Endothelial cell of umbilical vein (primary cell): ENCODE data around the gene DTL.
"Not testable (repeated sequence)": the region's sequence is repeated elsewhere in the genome, so short reads cannot be mapped to it uniquely, and the experiment has no call there.

Experiments used
- CTCF ChIP-seq, 2 donors: IDR thresholded peaks; 1 replicate in 1 of 2; 2 replicates in 1 of 2; pipeline ENCODE4 v1.5.1; 2011; ENCODE audit warnings: low read length in 2 of 2, mild to moderate bottlenecking in 2 of 2, moderate library complexity in 2 of 2, control low read depth in 1 of 2, inconsistent platforms in 1 of 2, low read depth in 1 of 2; ENCODE audit not compliant: insufficient read depth in 1 of 2; ENCODE audit errors: extremely low read depth in 1 of 2
- EZH2 ChIP-seq: IDR thresholded peaks from 2 replicates; pipeline ENCODE4 v1.6.1; 2012; ENCODE audit warnings: borderline replicate concordance, low read depth, mild to moderate bottlenecking, moderate library complexity, low read length, inconsistent platforms; ENCODE audit not compliant: severe bottlenecking
- GATA2 ChIP-seq: IDR thresholded peaks from 2 replicates; pipeline ENCODE4 v1.7.0; 2011; ENCODE audit warnings: low read depth, mild to moderate bottlenecking, moderate library complexity, mixed read lengths, low read length; ENCODE audit not compliant: insufficient read length, insufficient read depth
- JUN ChIP-seq: IDR thresholded peaks from 2 replicates; pipeline ENCODE4 v1.6.1; 2011; ENCODE audit warnings: borderline replicate concordance, low read depth; ENCODE audit not compliant: insufficient read length, insufficient read depth
- MYC ChIP-seq: IDR thresholded peaks from one replicate; pipeline ENCODE4 v1.6.1; 2011; ENCODE audit warnings: mild to moderate bottlenecking, low read depth, low read length
- POLR2A ChIP-seq: IDR thresholded peaks from 2 replicates; pipeline ENCODE4 v1.6.1; 2012; ENCODE audit warnings: low read depth, mild to moderate bottlenecking, control low read depth, low read length
- POLR2AphosphoS5 ChIP-seq: IDR thresholded peaks from 2 replicates; pipeline ENCODE4 v1.6.1; 2012; ENCODE audit warnings: low read depth, mild to moderate bottlenecking, control low read depth, low read length, moderate library complexity; ENCODE audit not compliant: insufficient read depth
- TF ChIP-seq, protein P1 (sequence below): IDR thresholded peaks from 2 replicates; pipeline ENCODE4 v1.6.1; 2011; ENCODE audit not compliant: insufficient read depth, insufficient read length

DNA sequence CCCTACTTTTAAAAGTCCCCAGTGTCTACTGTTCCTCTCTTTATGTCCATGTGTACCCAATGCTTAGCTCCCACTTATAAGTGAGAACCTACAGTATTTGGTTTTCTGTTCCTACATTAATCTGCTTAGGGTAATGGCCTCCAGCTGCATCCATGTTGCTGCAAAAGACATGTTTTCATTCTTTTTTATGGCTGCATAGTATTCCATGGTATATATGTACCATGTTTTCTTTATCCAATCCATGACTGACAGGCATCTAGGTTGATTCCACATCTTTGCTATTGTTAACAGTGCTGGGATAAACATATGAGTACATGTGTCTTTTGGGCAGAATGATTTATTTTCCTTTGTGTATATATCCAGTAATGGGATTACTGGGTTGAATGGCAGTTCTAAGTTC is 12.6 kb upstream of the DTL start:
- TF ChIP-seq CTCF (IDR thresholded peaks at IDR 0.05; ENCODE audit: extremely low read depth in 1 of 2, insufficient read depth in 1 of 2, low read depth in 1 of 2, low read length in 2 of 2); POLR2A; POLR2AphosphoS5; EZH2; MYC; JUN; GATA2: not testable (repeated sequence)
- TF ChIP-seq, protein P1, sequence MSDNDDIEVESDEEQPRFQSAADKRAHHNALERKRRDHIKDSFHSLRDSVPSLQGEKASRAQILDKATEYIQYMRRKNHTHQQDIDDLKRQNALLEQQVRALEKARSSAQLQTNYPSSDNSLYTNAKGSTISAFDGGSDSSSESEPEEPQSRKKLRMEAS: not testable (repeated sequence)
